ENCODE data around the gene PRR33. TPM values are rescaled to one million over a fixed set of nuclear protein-coding genes. Genes with fewer than 3 reads are reported as not detected.

The PRR33 gene
- total and polyA plus RNA-seq, 9 donors: 0.01 TPM; not detected in 8

GRCh38 chr11:1870326-1870696, 21.4 kb downstream of the PRR33 start:
- Histone ChIP-seq H3K4me3 (no peak overlapping the region), H3K36me3 (no peaks in the 10 kb centered on the region), H3K4me1 (ENCODE audit: insufficient read depth) (peaks cover 4% of the 10 kb centered on the region), H3K27me3 (no peaks in the 10 kb centered on the region), H3K9me3 (no peaks in the 10 kb centered on the region), H3K27ac (no peak overlapping the region)
- 50 to 54% (median 53%) methylated on average over 12 of the region's 12 CpGs for WGBS, 3 donors
- DNase-seq: no peak
- intact Hi-C loops (cut with DNase I): no loop called here
- TF ChIP-seq POLR2A (IDR thresholded peaks at IDR 0.05): no peak
- TF ChIP-seq EP300 (IDR thresholded peaks at IDR 0.05): no peak
- TF ChIP-seq CTCF (IDR thresholded peaks at IDR 0.05): no peak

- DNase-seq: no peak
- Histone ChIP-seq H3K27ac (no peak overlapping the region), H3K36me3 (no peaks in the 10 kb centered on the region), H3K9me3 (no peaks in the 10 kb centered on the region), H3K4me1 (ENCODE audit: insufficient read depth) (peaks cover 9% of the 10 kb centered on the region), H3K27me3 (no peaks in the 10 kb centered on the region), H3K4me3 (no peak overlapping the region)
- intact Hi-C loops (cut with DNase I): no loop called here
- WGBS, 3 donors: 18 to 34% (median 26%) methylated on average over 33 to 34 of the region's 34 CpGs
- no peak for TF ChIP-seq EP300 (IDR thresholded peaks at IDR 0.05)
- TF ChIP-seq CTCF (IDR thresholded peaks at IDR 0.05): no peak
- TF ChIP-seq POLR2A (IDR thresholded peaks at IDR 0.05): no peak
These were observed 22.0 kb downstream of the PRR33 start for GRCh38 chr11:1869427-1870325.

GRCh38 chr11:1868636-1869291, 22.9 kb downstream of the PRR33 start:
- no peak for DNase-seq
- WGBS, 3 donors: 62 to 65% (median 63%) methylated on average over 13 to 25 of the region's 25 CpGs
- intact Hi-C loops (cut with DNase I): no loop called here
- no peaks in the 10 kb centered on the region for H3K9me3 ChIP-seq
- no peaks in the 10 kb centered on the region for H3K27me3 ChIP-seq
- peaks cover 13% of the 10 kb centered on the region for H3K4me1 ChIP-seq (ENCODE audit: insufficient read depth)
- TF ChIP-seq CTCF (IDR thresholded peaks at IDR 0.05) (no peak), POLR2A (IDR thresholded peaks at IDR 0.05) (no peak), EP300 (IDR thresholded peaks at IDR 0.05) (no peak)
- H3K36me3 ChIP-seq: no peaks in the 10 kb centered on the region
- H3K4me3 ChIP-seq: peak overlapping the region; percentile 11
- no peak overlapping the region for H3K27ac ChIP-seq

- no peak for TF ChIP-seq CTCF (IDR thresholded peaks at IDR 0.05)
- TF ChIP-seq POLR2A (IDR thresholded peaks at IDR 0.05): no peak
- TF ChIP-seq EP300 (IDR thresholded peaks at IDR 0.05): no peak
- H3K36me3 ChIP-seq: no peaks in the 10 kb centered on the region
- no peak for DNase-seq
- no peak overlapping the region for H3K4me3 ChIP-seq
- intact Hi-C loops (cut with DNase I): no loop called here
- H3K4me1 ChIP-seq (ENCODE audit: insufficient read depth): peaks cover 20% of the 10 kb centered on the region
- no peaks in the 10 kb centered on the region for H3K27me3 ChIP-seq
- WGBS, 3 donors: 83 to 92% (median 91%) methylated on average over 8 to 14 of the region's 14 CpGs
- H3K9me3 ChIP-seq: no peaks in the 10 kb centered on the region
- no peak overlapping the region for H3K27ac ChIP-seq
These were observed 23.5 kb downstream of the PRR33 start for GRCh38 chr11:1868056-1868635.
